Sigmoid colon (tissue), 4 donors: Measurements from ENCODE around the gene HDLBP.

Experiments used
- CTCF ChIP-seq, 4 experiments: fragments of 450-650 bp in 3 of 4; fragments of 200-600 bp in 1 of 4; IDR thresholded peaks; one replicate each; pipeline ENCODE4 v1.5.1; 2016 to 2019; ENCODE audit warnings: antibody characterized with exemption in 4 of 4, mild to moderate bottlenecking in 3 of 4, moderate library complexity in 2 of 4
- EP300 ChIP-seq, 4 donors: sonication (generic); formaldehyde crosslinking; IDR thresholded peaks; one replicate each; pipeline ENCODE4 v1.6.1; 2017; ENCODE audit warnings: antibody characterized with exemption in 4 of 4

GRCh38 chr2:241359481-241360045 is 44.1 kb upstream of the HDLBP start:
- no peak for TF ChIP-seq CTCF (IDR thresholded peaks at IDR 0.05)
- no peak for TF ChIP-seq EP300 (IDR thresholded peaks at IDR 0.05)
